KOPT-K1 (cell line): ENCODE data around the gene ESF1.

ENCODE experiments used
- H3K27ac ChIP-seq: fragments of 200-600 bp; sonication (generic); 2 replicates; pipeline ENCODE4 v1.5.1; 2016; ENCODE audit warnings: antibody characterized with exemption, mild to moderate bottlenecking, low read depth, low read length; ENCODE audit not compliant: poor library complexity, severe bottlenecking
- H3K36me3 ChIP-seq: fragments of 200-600 bp; sonication (generic); 2 replicates; pipeline ENCODE4 v1.5.1; 2017; ENCODE audit warnings: antibody characterized with exemption, mild to moderate bottlenecking, low read length, moderate library complexity; ENCODE audit not compliant: insufficient read depth
- H3K9me3 ChIP-seq: fragments of 200-600 bp; sonication (generic); 2 replicates; pipeline ENCODE4 v1.5.1; 2017; ENCODE audit warnings: antibody characterized with exemption, low read length, mild to moderate bottlenecking; ENCODE audit not compliant: insufficient read depth, poor library complexity, severe bottlenecking

Gene ESF1

GRCh38 chr20:13784893-13785715 is at the start of gene ESF1, which contains the start of gene NDUFAF5:
Gene ESF1, minus strand, starts transcription at chr20:13784919. Its CDS starts 1,779 bp downstream, at chr20:13783140.
Gene NDUFAF5, plus strand, starts transcription at chr20:13785028. Its CDS starts 41 bp downstream, at chr20:13785069.
- Histone ChIP-seq H3K27ac (peak within 1 kb of the TSS; percentile 80), H3K9me3 (no peaks in the 10 kb centered on the region), H3K36me3 (peaks cover 63% of the 10 kb centered on the region)

GRCh38 chr20:13831476-13831875 is 46.8 kb upstream of the ESF1 start:
- H3K36me3 ChIP-seq = no peaks in the 10 kb centered on the region
- H3K9me3 ChIP-seq = no peaks in the 10 kb centered on the region
- H3K27ac ChIP-seq = no peak overlapping the region

GRCh38 chr20:13825465-13825864 is 40.7 kb upstream of the ESF1 start:
- H3K36me3 ChIP-seq = peaks cover 10% of the 10 kb centered on the region; the same call in 1 of the 2 replicates
- H3K9me3 ChIP-seq = no peaks in the 10 kb centered on the region
- H3K27ac ChIP-seq = no peak overlapping the region

- Histone ChIP-seq H3K27ac (no peak overlapping the region), H3K9me3 (no peaks in the 10 kb centered on the region), H3K36me3 (peaks cover 18% of the 10 kb centered on the region; the same call in 1 of the 2 replicates)
These were observed 39.7 kb upstream of the ESF1 start for GRCh38 chr20:13824459-13824858.

GRCh38 chr20:13822459-13822858 is 37.7 kb upstream of the ESF1 start:
- no peak overlapping the region for H3K27ac ChIP-seq
- no peaks in the 10 kb centered on the region for H3K9me3 ChIP-seq
- H3K36me3 ChIP-seq = peaks cover 33% of the 10 kb centered on the region

GRCh38 chr20:13821876-13822275 is 37.2 kb upstream of the ESF1 start:
- Histone ChIP-seq H3K36me3 (peaks cover 39% of the 10 kb centered on the region), H3K9me3 (no peaks in the 10 kb centered on the region), H3K27ac (no peak overlapping the region)

- Histone ChIP-seq H3K36me3 (peaks cover 57% of the 10 kb centered on the region), H3K27ac (no peak overlapping the region), H3K9me3 (no peaks in the 10 kb centered on the region)
These were observed 35.3 kb upstream of the ESF1 start for GRCh38 chr20:13819885-13820645.

GRCh38 chr20:13817342-13817741 is 32.6 kb upstream of the ESF1 start:
- H3K27ac ChIP-seq = no peak overlapping the region
- H3K9me3 ChIP-seq = no peaks in the 10 kb centered on the region
- H3K36me3 ChIP-seq = peaks cover 85% of the 10 kb centered on the region

- Histone ChIP-seq H3K9me3 (no peaks in the 10 kb centered on the region), H3K27ac (no peak overlapping the region), H3K36me3 (peaks cover 90% of the 10 kb centered on the region)
These were observed 32.0 kb upstream of the ESF1 start for GRCh38 chr20:13816757-13817156.

- peaks cover 96% of the 10 kb centered on the region for H3K36me3 ChIP-seq
- H3K9me3 ChIP-seq = no peaks in the 10 kb centered on the region
- H3K27ac ChIP-seq = no peak overlapping the region
These were observed 30.0 kb upstream of the ESF1 start for GRCh38 chr20:13814672-13815071.

- Histone ChIP-seq H3K27ac (no peak overlapping the region), H3K9me3 (no peaks in the 10 kb centered on the region), H3K36me3 (peaks cover 100% of the 10 kb centered on the region)
These were observed 29.2 kb upstream of the ESF1 start for GRCh38 chr20:13813910-13814309.

- peaks cover 100% of the 10 kb centered on the region for H3K36me3 ChIP-seq
- no peak overlapping the region for H3K27ac ChIP-seq
- no peaks in the 10 kb centered on the region for H3K9me3 ChIP-seq
These were observed 25.7 kb upstream of the ESF1 start for GRCh38 chr20:13810446-13810845.

- H3K9me3 ChIP-seq = no peaks in the 10 kb centered on the region
- H3K36me3 ChIP-seq = peaks cover 99% of the 10 kb centered on the region
These were observed 25.1 kb upstream of the ESF1 start for GRCh38 chr20:13809855-13810254.

GRCh38 chr20:13809373-13809772 is 24.7 kb upstream of the ESF1 start:
- no peak overlapping the region for H3K27ac ChIP-seq
- no peaks in the 10 kb centered on the region for H3K9me3 ChIP-seq
- peaks cover 99% of the 10 kb centered on the region for H3K36me3 ChIP-seq

More at GRCh38 chr20:13809855-13810254, 25.1 kb upstream of the ESF1 start:
- H3K27ac ChIP-seq = no peak overlapping the region

GRCh38 chr20:13800728-13801134 is 16.0 kb upstream of the ESF1 start:
- H3K36me3 ChIP-seq = peaks cover 96% of the 10 kb centered on the region
- no peaks in the 10 kb centered on the region for H3K9me3 ChIP-seq
- no peak overlapping the region for H3K27ac ChIP-seq
